OCI-LY3 (cell line): ENCODE data around the gene ADISSP.
A peak's percentile ranks its signal among the peaks of the same experiment; 100 is the strongest.

Source experiments
- H2AFZ ChIP-seq: fragments of 200-600, 300-600 bp; shearing (Covaris generic); 2 replicates; pipeline ENCODE4 v1.6.0; 2014; ENCODE audit warnings: antibody characterized with exemption, low read depth, low read length
- H3K27ac ChIP-seq: fragments of 200-600, 300-600 bp; sonication (generic); 2 replicates; pipeline ENCODE4 v1.5.1; 2014; ENCODE audit warnings: mild to moderate bottlenecking, low read length, moderate library complexity, mixed read lengths
- H3K27me3 ChIP-seq: fragments of 200-600, 300-600 bp; sonication (generic); 2 replicates; pipeline ENCODE4 v1.6.1; 2014; ENCODE audit warnings: low read depth, low read length, mixed read lengths
- H3K36me3 ChIP-seq: fragments of 200-600, 300-600 bp; sonication (generic); replicated peaks from 2 replicates; pipeline ENCODE3; 2014; ENCODE audit warnings: low read depth, low read length, mixed read lengths
- H3K4me1 ChIP-seq: fragments of 300-600, 200-600 bp; sonication (generic); 2 replicates; pipeline ENCODE4 v1.6.1; 2014; ENCODE audit warnings: low read length, mixed read lengths
- H3K4me2 ChIP-seq: fragments of 200-600, 300-600 bp; sonication (generic); 2 replicates; pipeline ENCODE4 v1.6.1; 2014; ENCODE audit warnings: low read length, mixed read lengths
- H3K4me3 ChIP-seq: fragments of 300-600, 200-600 bp; sonication (generic); 2 replicates; pipeline ENCODE4 v1.5.1; 2014; ENCODE audit warnings: antibody characterized with exemption, mild to moderate bottlenecking, low read length, moderate library complexity
- H3K79me2 ChIP-seq: fragments of 300-600, 200-600 bp; shearing (Covaris generic); 2 replicates; pipeline ENCODE4 v1.6.1; 2014; ENCODE audit warnings: mild to moderate bottlenecking, low read length, mixed read lengths
- H3K9ac ChIP-seq: fragments of 300-600, 200-600 bp; shearing (Covaris generic); 2 replicates; pipeline ENCODE4 v1.6.0; 2014; ENCODE audit warnings: mild to moderate bottlenecking, low read length, moderate library complexity
- H3K9me3 ChIP-seq: fragments of 200-600, 300-600 bp; shearing (Covaris generic); 2 replicates; pipeline ENCODE4 v1.6.1; 2014; ENCODE audit warnings: low read length, mixed read lengths; ENCODE audit not compliant: insufficient read depth
- H4K20me1 ChIP-seq: fragments of 200-600, 300-600 bp; sonication (generic); 2 replicates; pipeline ENCODE4 v1.6.1; 2016; ENCODE audit warnings: low read length, mixed read lengths; ENCODE audit not compliant: insufficient read depth
- CTCF ChIP-seq: fragments of 200-600, 300-600 bp; sonication (generic); IDR thresholded peaks from 2 replicates; pipeline ENCODE4 v1.5.1; 2014; ENCODE audit warnings: antibody characterized with exemption, low read length, low read depth
- EZH2phosphoT487 ChIP-seq: fragments of 200-600 bp; shearing (Covaris generic); IDR thresholded peaks from 2 replicates; pipeline ENCODE4 v1.6.1; 2018; ENCODE audit warnings: antibody characterized with exemption, mixed run types, low read depth

The ADISSP gene

GRCh38 chr20:3771552-3772058 lies 4.1 kb upstream of the ADISSP start:
- Histone ChIP-seq H3K4me2 (no peak overlapping the region), H4K20me1 (peaks cover under 1% of the 10 kb centered on the region; the same call in 1 of the 2 replicates), H3K9ac (no peak overlapping the region), H3K27ac (no peak overlapping the region), H3K9me3 (no peaks in the 10 kb centered on the region), H3K4me1 (peaks cover 8% of the 10 kb centered on the region), H3K27me3 (no peaks in the 10 kb centered on the region), H2AFZ (no peak overlapping the region), H3K4me3 (no peak overlapping the region), H3K36me3 (no peaks in the 10 kb centered on the region), H3K79me2 (peaks cover 8% of the 10 kb centered on the region)
- TF ChIP-seq CTCF, result no peak
- no peak for TF ChIP-seq EZH2phosphoT487

GRCh38 chr20:3768342-3769130 lies 983 bp upstream of the ADISSP start:
- H3K36me3 ChIP-seq, result no peaks in the 10 kb centered on the region
- H3K4me2 ChIP-seq, result peak overlapping the region; percentile 89
- no peaks in the 10 kb centered on the region for H3K27me3 ChIP-seq
- H3K9ac ChIP-seq, result peak overlapping the region; percentile 77
- peak overlapping the region; percentile 81 for H3K4me3 ChIP-seq
- peak; percentile 83 for TF ChIP-seq CTCF
- TF ChIP-seq EZH2phosphoT487, result no peak
- H3K4me1 ChIP-seq, result peaks cover 22% of the 10 kb centered on the region
- H3K27ac ChIP-seq, result peak overlapping the region; percentile 54
- no peaks in the 10 kb centered on the region for H3K9me3 ChIP-seq
- H4K20me1 ChIP-seq, result peaks cover 3% of the 10 kb centered on the region; the same call in 1 of the 2 replicates
- H2AFZ ChIP-seq, result peak overlapping the region; percentile 35
- H3K79me2 ChIP-seq, result peaks cover 31% of the 10 kb centered on the region

- H3K4me2 ChIP-seq, result peak overlapping the region; percentile 77
- no peak overlapping the region for H3K27ac ChIP-seq
- peak overlapping the region; percentile 82 for H3K4me3 ChIP-seq
- H3K4me1 ChIP-seq, result peaks cover 22% of the 10 kb centered on the region
- H2AFZ ChIP-seq, result peak overlapping the region; percentile 49
- TF ChIP-seq EZH2phosphoT487, result no peak
- no peak for TF ChIP-seq CTCF
- no peaks in the 10 kb centered on the region for H3K27me3 ChIP-seq
- no peaks in the 10 kb centered on the region for H3K9me3 ChIP-seq
- H3K36me3 ChIP-seq, result no peaks in the 10 kb centered on the region
- peaks cover 31% of the 10 kb centered on the region for H3K79me2 ChIP-seq
- H4K20me1 ChIP-seq, result peaks cover 3% of the 10 kb centered on the region; the same call in 1 of the 2 replicates
- peak overlapping the region; percentile 72 for H3K9ac ChIP-seq
Measured at GRCh38 chr20:3767110-3767426, 485 bp downstream of the ADISSP start.

GRCh38 chr20:3766422-3767109 lies 987 bp downstream of the ADISSP start:
- no peak overlapping the region for H3K27ac ChIP-seq
- TF ChIP-seq CTCF, result no peak
- TF ChIP-seq EZH2phosphoT487, result no peak
- no peaks in the 10 kb centered on the region for H3K9me3 ChIP-seq
- peaks cover 31% of the 10 kb centered on the region for H3K79me2 ChIP-seq
- H4K20me1 ChIP-seq, result peaks cover 3% of the 10 kb centered on the region; the same call in 1 of the 2 replicates
- H3K4me3 ChIP-seq, result peak overlapping the region; percentile 82
- H3K9ac ChIP-seq, result peak overlapping the region; percentile 72
- H2AFZ ChIP-seq, result peak overlapping the region; percentile 49; the same call in 1 of the 2 replicates
- H3K4me1 ChIP-seq, result peaks cover 22% of the 10 kb centered on the region
- no peaks in the 10 kb centered on the region for H3K27me3 ChIP-seq
- H3K4me2 ChIP-seq, result peak overlapping the region; percentile 77
- no peaks in the 10 kb centered on the region for H3K36me3 ChIP-seq
